ENCODE results near the gene SNX24. TPM values are rescaled to one million over a fixed set of nuclear protein-coding genes. Genes with fewer than 3 reads are reported as not detected.
A peak's percentile ranks its signal among the peaks of the same experiment; 100 is the strongest.

The SNX24 gene
- total RNA-seq, 1 experiment from 2014 or later = 16.9 TPM

- DNase-seq (ENCODE audit: low read depth) = peak; percentile 64
Measured at GRCh38 chr5:123000731-123001130, 155.3 kb downstream of the SNX24 start.

DNA sequence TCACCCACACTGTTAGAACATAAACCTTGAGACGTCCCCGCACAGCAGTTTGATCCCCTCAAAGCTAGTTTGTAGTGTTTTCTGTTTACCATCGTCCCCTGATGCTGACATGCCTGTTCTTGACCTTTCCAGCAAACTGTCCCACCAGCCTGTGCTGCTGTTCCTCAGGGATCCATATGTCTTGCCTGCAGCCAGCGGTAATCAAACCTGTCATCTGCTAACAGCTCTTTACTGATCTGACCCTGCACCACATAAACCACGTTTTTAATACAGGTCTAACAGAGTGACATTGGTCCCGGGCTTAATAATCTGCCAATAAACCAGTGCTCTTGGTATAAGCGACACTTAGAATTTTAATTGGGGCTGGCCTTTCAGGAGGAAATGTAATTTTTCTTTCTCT, 156.4 kb downstream of the SNX24 start:
- no peak for DNase-seq (ENCODE audit: low read depth)

- DNase-seq (ENCODE audit: low read depth) = no peak
Measured at GRCh38 chr5:123007182-123007581, 161.8 kb downstream of the SNX24 start.

GRCh38 chr5:123007754-123008153, 162.3 kb downstream of the SNX24 start:
- DNase-seq (ENCODE audit: low read depth) = no peak

- no peak for DNase-seq (ENCODE audit: low read depth)
Measured at GRCh38 chr5:123012321-123012720, 166.9 kb downstream of the SNX24 start.

- DNase-seq (ENCODE audit: low read depth) = no peak
Measured at GRCh38 chr5:123014689-123015088, 169.3 kb downstream of the SNX24 start.

GRCh38 chr5:123028222-123028621, 182.8 kb downstream of the SNX24 start:
- DNase-seq (ENCODE audit: low read depth) = no peak

DNA sequence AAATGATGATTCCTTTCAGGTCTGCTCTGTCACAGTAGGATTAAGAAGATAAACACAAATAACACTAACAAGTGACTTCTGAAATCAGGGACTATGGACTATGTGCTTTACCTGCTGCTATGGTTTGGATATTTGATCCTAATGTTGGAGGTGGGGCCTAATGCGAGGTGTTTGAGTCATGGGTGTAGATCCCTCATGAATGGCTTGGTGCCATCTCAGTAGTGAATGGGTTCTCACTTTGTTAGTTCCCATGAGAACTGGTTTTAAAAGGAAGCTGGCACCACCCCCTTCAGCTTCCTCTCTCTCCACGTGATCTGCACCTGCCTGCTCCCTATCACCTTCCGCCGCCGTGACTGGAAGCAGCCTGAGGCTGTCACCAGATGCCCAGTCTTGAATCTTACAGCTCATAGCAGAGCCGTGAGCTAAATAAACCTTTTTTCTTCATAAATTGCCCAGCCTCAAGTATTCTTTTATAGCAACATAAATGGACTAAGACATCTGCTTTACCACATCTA, 187.8 kb downstream of the SNX24 start:
- DNase-seq (ENCODE audit: low read depth) = no peak

DNA sequence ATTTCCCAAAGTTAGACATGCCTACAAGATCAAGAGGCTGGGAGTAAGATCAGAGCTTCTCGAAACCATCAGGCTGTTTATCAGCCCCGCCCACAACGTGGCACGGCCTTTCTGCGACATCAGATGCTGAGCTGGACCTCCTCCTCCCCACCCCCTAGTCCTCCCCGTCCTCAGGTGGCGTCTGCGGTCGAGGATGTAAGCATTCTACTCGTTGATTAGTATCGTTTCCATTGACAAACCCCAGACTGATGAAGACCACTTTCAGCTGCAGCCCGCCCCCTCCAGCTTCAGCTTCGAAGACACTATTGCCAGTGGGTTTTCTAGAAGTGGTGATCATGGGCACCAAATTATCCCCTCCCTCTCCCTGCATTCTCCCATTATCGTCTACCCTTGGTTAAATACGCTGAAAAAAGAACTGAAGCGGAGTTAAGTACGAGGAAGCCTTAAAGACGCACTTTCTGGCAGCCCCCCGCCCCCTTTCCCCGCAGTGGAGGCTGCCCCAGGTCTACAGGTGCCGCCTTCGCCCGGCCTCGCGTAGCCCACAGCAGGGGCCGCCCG, 190.0 kb downstream of the SNX24 start:
- no peak for DNase-seq (ENCODE audit: low read depth)

- DNase-seq (ENCODE audit: low read depth) = peak; percentile 29
Measured at GRCh38 chr5:123035918-123036390, 190.5 kb downstream of the SNX24 start.

DNA sequence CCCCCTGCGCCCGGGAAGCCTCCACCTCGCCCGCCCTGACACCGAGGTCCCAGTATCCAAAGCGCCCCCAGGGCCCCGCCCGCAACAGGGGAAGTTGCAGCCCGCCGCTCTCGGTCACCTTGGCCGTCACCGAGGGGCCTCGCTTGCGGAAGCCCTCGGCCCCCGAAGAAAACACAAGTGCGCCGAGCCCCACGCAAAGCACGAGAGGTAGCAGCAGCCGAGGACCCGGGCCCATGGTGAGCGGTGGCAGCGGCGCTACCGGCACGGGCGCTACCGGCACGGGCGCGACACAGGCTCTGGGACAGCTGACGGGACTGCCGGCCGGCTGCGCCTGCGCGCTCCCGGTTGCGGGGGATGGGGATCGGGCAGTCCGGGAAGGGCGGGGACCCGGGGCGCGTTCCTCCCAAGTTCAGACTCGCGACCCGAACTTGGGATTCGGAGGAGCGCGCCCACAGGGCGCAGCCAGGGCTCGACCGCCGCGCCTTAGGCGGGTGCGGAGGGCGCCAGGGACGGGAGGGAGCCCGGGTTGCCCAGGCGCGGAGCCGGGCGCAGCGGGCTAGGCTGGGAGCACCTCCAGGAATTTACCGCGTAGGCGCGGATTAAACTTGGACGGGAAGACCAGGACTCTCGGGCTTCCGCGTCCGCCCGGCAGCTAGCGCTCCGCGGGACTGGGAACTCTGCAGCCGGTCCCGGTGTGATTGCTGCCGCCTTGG, 191.1 kb downstream of the SNX24 start, which contains the start of gene PPIC:
Gene PPIC (minus strand): TSS at position 335 of the 713 bp plus-strand sequence. CDS start 100 bp downstream, at position 235.
- DNase-seq (ENCODE audit: low read depth) = peak; percentile 76

DNA sequence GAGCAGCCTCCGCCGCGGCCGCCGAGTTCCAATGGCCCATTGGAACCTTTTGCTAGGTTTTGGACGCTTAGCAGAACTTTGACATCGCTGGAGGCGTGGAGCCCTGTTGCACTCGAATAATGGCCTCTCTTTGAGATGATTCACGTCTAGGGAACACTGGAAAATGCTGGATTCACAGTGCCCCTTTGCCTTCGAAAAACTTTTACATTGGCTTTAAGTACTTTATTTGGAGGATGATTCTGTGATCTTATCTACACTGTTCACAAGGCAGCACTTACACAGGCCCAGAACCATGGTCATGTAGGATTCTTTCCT, 191.6 kb downstream of the SNX24 start:
- DNase-seq (ENCODE audit: low read depth) = no peak

DNA sequence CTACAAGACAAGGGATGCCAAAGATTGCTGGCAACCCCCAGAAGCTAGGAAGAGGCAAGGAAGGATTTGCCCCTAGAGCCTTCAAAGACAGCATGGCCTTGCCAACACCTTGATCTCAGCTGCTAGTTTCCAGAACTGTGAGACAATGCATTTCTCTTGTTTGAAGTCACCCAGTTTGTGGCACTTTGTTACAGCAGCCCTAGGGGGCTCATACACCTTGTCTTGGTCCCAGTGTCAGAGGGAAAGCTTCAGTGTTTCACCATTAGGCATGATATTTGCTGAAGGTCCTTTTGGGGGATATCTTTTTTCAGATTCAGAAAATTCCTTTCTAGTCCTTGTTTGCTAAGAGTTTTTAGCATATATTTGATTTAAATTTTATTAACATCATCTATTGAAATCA, 194.3 kb downstream of the SNX24 start:
- DNase-seq (ENCODE audit: low read depth) = no peak

DNA sequence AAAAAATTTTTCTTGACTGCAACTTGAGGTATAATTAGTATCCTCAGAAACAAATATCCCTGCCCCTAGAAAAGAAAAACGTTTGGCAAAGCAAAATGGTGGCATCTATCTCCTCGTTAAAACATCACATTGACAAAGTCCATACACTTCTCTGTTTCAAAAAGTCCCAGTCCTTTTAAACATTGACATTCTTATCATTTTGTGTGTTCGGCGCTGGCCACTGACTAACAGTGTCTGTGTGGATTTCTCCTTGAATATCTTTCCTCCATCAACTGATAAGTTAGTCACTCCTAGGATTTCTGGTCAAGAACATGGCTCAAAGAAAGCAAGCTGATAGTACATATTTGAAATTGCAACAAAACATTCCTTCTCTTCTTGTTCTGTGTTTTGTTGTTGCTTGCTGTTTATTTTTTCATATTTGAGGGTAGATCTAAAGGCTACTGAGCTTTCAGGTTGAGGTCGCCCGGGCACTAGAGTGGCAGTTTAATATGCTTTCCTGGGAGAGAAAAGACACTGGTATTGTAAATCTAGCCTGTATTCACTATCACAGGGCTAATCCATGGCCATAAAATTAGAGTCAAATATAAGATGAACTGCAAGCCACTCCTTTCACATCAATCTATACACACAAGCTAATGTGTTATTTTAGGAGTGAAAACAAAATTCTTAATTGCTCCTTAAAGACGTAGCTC, 199.7 kb downstream of the SNX24 start:
- DNase-seq (ENCODE audit: low read depth) = no peak

DNA sequence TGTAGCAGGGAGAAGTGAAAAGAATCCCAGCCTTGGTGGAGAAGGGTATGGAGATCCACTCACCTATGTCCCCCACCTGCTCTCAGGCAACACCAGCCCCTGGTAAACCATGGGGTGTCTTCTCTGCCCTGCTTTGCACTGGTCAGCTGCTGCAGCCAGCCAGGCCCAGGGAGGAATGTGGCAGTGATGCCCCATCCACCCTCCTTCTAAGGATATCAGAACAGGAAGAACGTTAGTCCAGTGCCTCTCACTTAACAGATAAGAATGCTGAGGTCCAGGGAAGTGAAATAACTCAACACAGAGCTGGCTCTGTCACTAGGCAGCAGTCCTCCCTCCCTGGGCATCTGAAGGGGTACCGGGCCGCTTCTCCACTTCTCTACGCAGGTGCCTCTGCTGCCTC, 200.8 kb downstream of the SNX24 start:
- no peak for DNase-seq (ENCODE audit: low read depth)

DNA sequence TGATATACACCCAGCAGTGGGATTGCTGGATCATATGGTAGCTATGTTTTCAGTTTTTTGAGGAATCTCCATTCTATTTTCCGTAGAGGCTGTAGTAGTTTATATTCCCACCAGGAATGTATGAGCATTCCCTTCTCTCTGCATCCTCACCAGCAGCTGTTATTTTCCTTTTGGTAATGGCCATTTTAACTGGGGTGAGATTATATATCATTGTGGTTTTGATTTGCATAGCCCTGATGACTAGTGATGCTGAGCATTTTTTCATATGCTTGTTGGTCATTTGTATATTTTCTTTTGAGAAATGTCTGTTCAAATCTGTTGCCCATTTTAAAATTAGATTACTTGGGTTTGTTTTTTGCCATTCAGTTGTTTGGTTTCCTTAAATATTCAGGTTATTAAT, 202.3 kb downstream of the SNX24 start:
- peak; percentile 77 for DNase-seq (ENCODE audit: low read depth)

DNA sequence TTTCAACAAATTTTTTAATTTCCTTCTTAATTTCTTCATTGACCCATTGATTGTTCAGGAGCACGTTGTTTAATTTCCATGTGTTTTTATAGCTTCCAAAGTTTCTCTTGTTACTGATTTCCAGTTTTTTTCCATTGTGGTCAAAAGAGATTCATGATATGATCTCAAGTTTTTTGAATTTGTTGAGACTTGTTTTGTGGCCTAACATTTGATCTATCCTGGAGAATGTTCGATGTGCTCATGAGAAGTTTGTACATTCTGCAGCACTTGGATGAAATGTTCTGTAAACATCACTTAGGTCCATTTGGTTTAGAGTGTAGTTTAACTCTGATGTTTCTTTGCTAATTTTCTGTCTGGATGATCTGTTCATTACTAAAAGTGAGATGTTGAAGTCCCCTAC, 205.8 kb downstream of the SNX24 start:
- no peak for DNase-seq (ENCODE audit: low read depth)

Other genes with a start within 250 kb of the SNX24 start
- 42.7 and 49.1 TPM in 2 replicates for gene SNX2, start 70.5 kb upstream of the SNX24 start, total RNA-seq (2014; rRNA removed)
- 17.2 and 20.3 TPM in 2 replicates for gene PPIC, start 191.1 kb downstream of the SNX24 start, total RNA-seq (2014; rRNA removed)
- not detected in 2 replicates for gene PRDM6, start 243.6 kb downstream of the SNX24 start, total RNA-seq (2014; rRNA removed)

Data from LHCN-M2 (cell line).